ENCODE results near the gene ABAT. TPM values are rescaled to one million over a fixed set of nuclear protein-coding genes. Genes with fewer than 3 reads are reported as not detected.

ABAT gene
- total RNA-seq, 6 experiments from 2014 or later, result 0.51 to 1.3 (median 0.59) TPM

- Mint-ChIP-seq H3K9me3 (no peaks in the 10 kb centered on the region), H3K4me1 (ENCODE audit: low read depth) (0 out of 2 replicates have a peak, but pooled peaks cover 4% of the 10 kb centered on the region)
Measured at GRCh38 chr16:8670014-8670560, 4.3 kb upstream of the ABAT start.

GRCh38 chr16:8673611-8674412 lies 605 bp upstream of the ABAT start:
- Mint-ChIP-seq H3K36me3 (ENCODE audit: low read depth) (no peaks in the 10 kb centered on the region), H3K27ac (no peak overlapping the region), H3K27me3 (ENCODE audit: insufficient read depth) (peaks cover 11% of the 10 kb centered on the region), H3K4me3 (peak overlapping the region; percentile 57), H3K9me3 (no peaks in the 10 kb centered on the region), H3K4me1 (ENCODE audit: low read depth) (peaks cover 27% of the 10 kb centered on the region)
- TF ChIP-seq CTCF (IDR thresholded peaks at IDR 0.05), result no peak
- no peak for DNase-seq

More at GRCh38 chr16:8670014-8670560, 4.3 kb upstream of the ABAT start:
- TF ChIP-seq CTCF (IDR thresholded peaks at IDR 0.05), result no peak
- Mint-ChIP-seq H3K27ac (no peak overlapping the region), H3K27me3 (ENCODE audit: insufficient read depth) (peaks cover 18% of the 10 kb centered on the region), H3K36me3 (ENCODE audit: low read depth) (no peaks in the 10 kb centered on the region), H3K4me3 (no peak overlapping the region)
- no peak for DNase-seq

GRCh38 chr16:8675183-8676159 lies 1.1 kb downstream of the ABAT start:
- DNase-seq, result no peak
- Mint-ChIP-seq H3K9me3 (no peaks in the 10 kb centered on the region), H3K27me3 (ENCODE audit: insufficient read depth) (peaks cover 21% of the 10 kb centered on the region), H3K27ac (no peak overlapping the region), H3K4me3 (peak overlapping the region; percentile 43; the same call in 1 of the 2 replicates), H3K4me1 (ENCODE audit: low read depth) (peaks cover 29% of the 10 kb centered on the region), H3K36me3 (ENCODE audit: low read depth) (no peaks in the 10 kb centered on the region)
- no peak for TF ChIP-seq CTCF (IDR thresholded peaks at IDR 0.05)

GRCh38 chr16:8676160-8676547 lies 1.7 kb downstream of the ABAT start:
- Mint-ChIP-seq H3K4me1 (ENCODE audit: low read depth) (peaks cover 29% of the 10 kb centered on the region), H3K27ac (no peak overlapping the region), H3K9me3 (no peaks in the 10 kb centered on the region), H3K36me3 (ENCODE audit: low read depth) (no peaks in the 10 kb centered on the region), H3K27me3 (ENCODE audit: insufficient read depth) (peaks cover 21% of the 10 kb centered on the region), H3K4me3 (no peak overlapping the region)
- TF ChIP-seq CTCF (IDR thresholded peaks at IDR 0.05), result no peak
- DNase-seq, result no peak

- no peak overlapping the region for H3K27ac Mint-ChIP-seq
Measured at GRCh38 chr16:8676737-8677375, 2.4 kb downstream of the ABAT start.

More at GRCh38 chr16:8676737-8677375, 2.4 kb downstream of the ABAT start:
- no peaks in the 10 kb centered on the region for H3K36me3 Mint-ChIP-seq (ENCODE audit: low read depth)
- no peaks in the 10 kb centered on the region for H3K9me3 Mint-ChIP-seq
- no peak for TF ChIP-seq CTCF (IDR thresholded peaks at IDR 0.05)
- no peak for DNase-seq
- peaks cover 29% of the 10 kb centered on the region for H3K4me1 Mint-ChIP-seq (ENCODE audit: low read depth)
- peaks cover 24% of the 10 kb centered on the region for H3K27me3 Mint-ChIP-seq (ENCODE audit: insufficient read depth)
- no peak overlapping the region for H3K4me3 Mint-ChIP-seq
